K562 (cell line): ENCODE data around the gene KIF26B. TPM values are rescaled to one million over a fixed set of nuclear protein-coding genes. Genes with fewer than 3 reads are reported as not detected.

Experiments
- ATAC-seq: fragments of 200-7000 bp; cut with Tn5 transposase; 3 replicates; pipeline ENCODE4 v1.9.1; 2020; ENCODE audit warnings: moderate library complexity
- BruUV-seq: library from RNA; stranded (reverse); fragments of 400-500 nt; replicated peaks from 2 replicates; lab custom pipeline; 2021; lab: Mats Ljungman, UMichigan
- CTCF ChIA-PET: fragments of 300-600 bp; formaldehyde crosslinking; extraction: SDS; loops from one replicate; lab custom pipeline; 2021; ENCODE audit warnings: low intra/inter-chr PET ratio; lab: Yijun Ruan, JAX
- POLR2A ChIA-PET: fragments of 300-600, 350-650 bp; sonication (Branson Sonifier 250); formaldehyde crosslinking; extraction: SDS; loops from one replicate; lab custom pipeline; 2021; ENCODE audit warnings: antibody characterized with exemption, inconsistent platforms; lab: Yijun Ruan, JAX
- DNase-seq, 4 experiments: peaks; one replicate each; pipeline versions ENCODE4 v3.0.0 to v3.0.0-alpha.2; 2011 to 2018; ENCODE audit warnings: low spot score in 3 of 4, mixed read lengths in 3 of 4; ENCODE audit errors: extremely low read depth in 1 of 4
- FAIRE-seq: peaks from 2 replicates; lab custom pipeline; 2011; peaks lifted over from hg19 to GRCh38; lab: Jason Lieb, UNC
- H2AFZ ChIP-seq: 2 replicates; pipeline ENCODE4 v1.6.0; 2011; ENCODE audit warnings: low read depth, low read length, control low read depth, inconsistent platforms
- H3K27ac ChIP-seq: fragments of 200-600 bp; 3 replicates; pipeline ENCODE4 v1.8.0; 2011; ENCODE audit warnings: low read depth, mild to moderate bottlenecking, control low read depth, inconsistent platforms, low read length, moderate library complexity, mixed read lengths; ENCODE audit errors: extremely low read depth
- H3K27me3 ChIP-seq, 2 experiments: fragments of 300-600 bp in 1 of 2; 2 replicates in 1 of 2; 3 replicates in 1 of 2; pipeline versions ENCODE4 v1.6.0 to v1.8.0; 2011; ENCODE audit warnings: inconsistent platforms in 2 of 2, low read length in 2 of 2, mild to moderate bottlenecking in 1 of 2, mixed read lengths in 1 of 2, moderate library complexity in 1 of 2; ENCODE audit not compliant: control insufficient read depth in 2 of 2, insufficient read depth in 2 of 2
- H3K36me3 ChIP-seq: fragments of 300-600 bp; 3 replicates; pipeline ENCODE4 v1.8.0; 2011; ENCODE audit warnings: mild to moderate bottlenecking, low read length, inconsistent platforms; ENCODE audit not compliant: control insufficient read depth, insufficient read depth
- H3K4me1 ChIP-seq, 2 experiments: fragments of 200-600 bp in 1 of 2; replicated peaks in 1 of 2; 2 replicates in 1 of 2; 3 replicates in 1 of 2; pipeline versions ENCODE4 v1.5.1 to v1.8.0; 2011; ENCODE audit warnings: inconsistent platforms in 2 of 2, low read length in 2 of 2, mild to moderate bottlenecking in 1 of 2, mixed read lengths in 1 of 2, moderate library complexity in 1 of 2; ENCODE audit not compliant: control insufficient read depth in 2 of 2, insufficient read depth in 2 of 2
- H3K4me2 ChIP-seq: 2 replicates; pipeline ENCODE4 v1.6.1; 2011; ENCODE audit warnings: low read length, control low read depth, inconsistent platforms, mixed read lengths; ENCODE audit not compliant: insufficient read depth
- H3K4me3 ChIP-seq: fragments of 200-600 bp; sonication (generic), shearing (Covaris generic); 2 replicates; pipeline ENCODE4 v1.5.1; 2016; ENCODE audit warnings: control low read depth, inconsistent platforms
- H3K79me2 ChIP-seq: fragments of 200-600 bp; 3 replicates; pipeline ENCODE4 v1.8.0; 2011; ENCODE audit warnings: low read length, inconsistent platforms; ENCODE audit not compliant: control insufficient read depth, insufficient read depth
- H3K9ac ChIP-seq, 2 experiments: 2 replicates each; pipeline versions ENCODE4 v1.6.0 to v1.6.1; 2011; ENCODE audit warnings: low read depth in 2 of 2, low read length in 2 of 2, control low read depth in 1 of 2, inconsistent platforms in 1 of 2, mild to moderate bottlenecking in 1 of 2, mixed read lengths in 1 of 2; ENCODE audit not compliant: insufficient read depth in 1 of 2
- H3K9me1 ChIP-seq: one replicate; pipeline ENCODE4 v1.6.0; 2011; ENCODE audit warnings: inconsistent platforms, mild to moderate bottlenecking, low read length, moderate library complexity; ENCODE audit not compliant: control insufficient read depth, insufficient read depth
- H3K9me3 ChIP-seq: replicated peaks from 2 replicates; pipeline ENCODE4 v1.5.1; 2011; ENCODE audit warnings: low read depth, low read length, inconsistent platforms; ENCODE audit not compliant: control insufficient read depth, insufficient read depth
- H4K20me1 ChIP-seq: replicated peaks from 2 replicates; pipeline ENCODE4 v1.6.1; 2011; ENCODE audit warnings: low read length, inconsistent platforms, mixed read lengths; ENCODE audit not compliant: control insufficient read depth, insufficient read depth
- ATF4 ChIP-seq: fragments of 450-650 bp; formaldehyde crosslinking; IDR thresholded peaks from 2 replicates; pipeline ENCODE4 v1.4.0; 2022; ENCODE audit warnings: mild to moderate bottlenecking, moderate library complexity
- BCLAF1 ChIP-seq, 2 experiments: fragments of 450-650 bp in 1 of 2; IDR thresholded peaks; 2 replicates each; pipeline ENCODE4 v1.6.1; 2011 to 2017; ENCODE audit warnings: low read depth in 2 of 2, antibody characterized with exemption in 1 of 2, borderline replicate concordance in 1 of 2, low read length in 1 of 2, mild to moderate bottlenecking in 1 of 2, mixed read lengths in 1 of 2; ENCODE audit not compliant: control insufficient read depth in 1 of 2
- BRF1 ChIP-seq: IDR thresholded peaks from 3 replicates; pipeline ENCODE4 v1.6.1; 2011; ENCODE audit warnings: borderline replicate concordance, mild to moderate bottlenecking; ENCODE audit not compliant: insufficient read length; ENCODE audit errors: extremely low read depth
- CGGBP1 ChIP-seq: fragments of 250-450 bp; sonication (Bioruptor Pico); IDR thresholded peaks from 2 replicates; pipeline ENCODE4 v1.9.0; 2021; ENCODE audit warnings: mild to moderate bottlenecking
- CREB1 ChIP-seq, 2 experiments: sonication (generic) in 1 of 2; formaldehyde crosslinking in 1 of 2; IDR thresholded peaks; 2 replicates each; pipeline versions ENCODE4 v1.6.1 to v1.8.0; 2012 to 2022; ENCODE audit warnings: inconsistent platforms in 1 of 2, mild to moderate bottlenecking in 1 of 2, missing genetic modification reagents in 1 of 2, moderate library complexity in 1 of 2
- FOXA1 ChIP-seq: fragments of 450-650 bp; IDR thresholded peaks from 2 replicates; pipeline ENCODE4 v1.6.1; 2016; ENCODE audit warnings: mild to moderate bottlenecking, borderline replicate concordance
- HSF4 ChIP-seq: fragments of 250-450 bp; sonication (Bioruptor Pico); IDR thresholded peaks from 2 replicates; pipeline ENCODE4 v2.1.2; 2022; ENCODE audit warnings: mild to moderate bottlenecking, moderate library complexity, borderline replicate concordance
- JUNB ChIP-seq: fragments of 450-650 bp; formaldehyde crosslinking; conservative IDR thresholded peaks from 2 replicates; pipeline ENCODE4 v1.4.0; 2020; ENCODE audit warnings: mild to moderate bottlenecking
- KLF16 ChIP-seq: IDR thresholded peaks from 2 replicates; pipeline ENCODE4 v1.6.1; 2016; ENCODE audit warnings: antibody characterized with exemption
- MBD2 ChIP-seq: sonication (generic); IDR thresholded peaks from 2 replicates; pipeline ENCODE4 v1.6.1; 2016; ENCODE audit warnings: low read depth, borderline replicate concordance
- PRPF4 ChIP-seq: fragments of 200-400 bp; formaldehyde crosslinking; IDR thresholded peaks from one replicate; pipeline ENCODE4 v1.6.1; 2017; ENCODE audit warnings: low read length, low read depth, mild to moderate bottlenecking; ENCODE audit not compliant: insufficient read depth, poor library complexity, severe bottlenecking
- RAD21 ChIP-seq, 2 experiments: fragments of 250-450 bp in 1 of 2; fragments of 450-650 bp in 1 of 2; sonication (Bioruptor Pico) in 1 of 2; formaldehyde crosslinking in 1 of 2; IDR thresholded peaks in 1 of 2; conservative IDR thresholded peaks in 1 of 2; 2 replicates each; pipeline versions ENCODE4 v1.4.0 to v1.8.0; 2020 to 2022; ENCODE audit warnings: mild to moderate bottlenecking in 2 of 2, moderate library complexity in 1 of 2
- TCF7L2 ChIP-seq: fragments of 150-350 bp; IDR thresholded peaks from 2 replicates; pipeline ENCODE4 v1.6.1; 2016; ENCODE audit warnings: low read depth, mild to moderate bottlenecking, low read length, moderate library complexity
- ZNF384 ChIP-seq: IDR thresholded peaks from 2 replicates; pipeline ENCODE4 v1.6.1; 2012; ENCODE audit warnings: low read depth, low read length, improper control_type of control experiment
- WGBS: fragments of 100-300 bp; shearing (Covaris generic); methylation state at CpG from one replicate; pipeline ENCODE4 v1.1.6; 2016; ENCODE audit warnings: low coverage, mixed read lengths; ENCODE audit not compliant: insufficient coverage; ENCODE audit errors: missing lambda C conversion rate; 5-methylcytosine and 5-hydroxymethylcytosine counted together
- in situ Hi-C: fragments of 300-500 bp; cut with MboI; formaldehyde crosslinking; loops from 4 replicates; pipeline ENCODE4 v1.15.0; 2018; ENCODE audit warnings: inconsistent platforms, mixed read lengths
- intact Hi-C: fragments of 100-400 bp; cut with micrococcal nuclease; formaldehyde crosslinking; loops from 2 replicates; pipeline ENCODE4 v1.14.2; 2022
- polyA plus RNA-seq, 8 experiments: library from polyadenylated mRNA; depleted of rRNA in 4 of 8; stranded (reverse) in 5 of 8; unstranded in 3 of 8; fragments of >200 nt; fragmentation: Nextera tagmentation in 2 of 8; fragmentation: Illumina TruSeq in 1 of 8; extraction: Ambion mirVana in 2 of 8; extraction: Trizol in 1 of 8; gene quantifications; 2 replicates each; pipeline versions ENCODE4 v1.2.1 to v1.2.3, GENCODE V29; 2011 to 2014; ENCODE audit warnings: inconsistent platforms in 1 of 8, missing spikeins in 1 of 8
- total RNA-seq, 7 experiments: library from RNA; depleted of rRNA in 6 of 7; stranded (reverse); fragments of >200 nt in 6 of 7; fragmentation: Illumina TruSeq in 2 of 7; extraction: Trizol in 2 of 7; gene quantifications; 2 replicates each; pipeline versions ENCODE4 v1.2.1 to v1.2.3, GENCODE V29; 2011 to 2021; ENCODE audit warnings: low replicate concordance in 1 of 7

Gene KIF26B
- total and polyA plus RNA-seq, 9 of the 15 experiments (the other 6 are each of a cell fraction or from before 2014, with no cell fraction given), result 0.02 to 0.08 (median 0.03) TPM; not detected in 6

- H3K27me3 ChIP-seq, result peaks cover 32 to 37% of the 10 kb centered on the region in 2 experiments
- no peak overlapping the region for H3K9ac ChIP-seq
- no peaks in the 10 kb centered on the region for H3K9me1 ChIP-seq
- no peaks in the 10 kb centered on the region for H3K36me3 ChIP-seq
- CTCF ChIA-PET, result no interaction called here
- no TSS peak for BruUV-seq
- no peak overlapping the region for H3K4me2 ChIP-seq
- 2% methylated on average over 4 of the region's 4 CpGs for WGBS
- ATAC-seq, result peak; percentile 64
- TF ChIP-seq RAD21 (CRISPR knock-in tag; conservative IDR thresholded peaks at IDR 0.05 in 1 of 2, IDR thresholded peaks at IDR 0.05 in 1 of 2), result no peak
- TF ChIP-seq KLF16, result no peak
- TF ChIP-seq HSF4 (CRISPR knock-in tag), result no peak
- TF ChIP-seq BRF1, result no peak
- TF ChIP-seq ZNF384, result no peak
- no peak for TF ChIP-seq MBD2
- TF ChIP-seq BCLAF1 (IDR thresholded peaks at IDR 0.05; ENCODE audit: borderline replicate concordance in 1 of 2, control insufficient read depth in 1 of 2, low read depth in 2 of 2, low read length in 1 of 2), result no peak
- TF ChIP-seq FOXA1, result no peak
- TF ChIP-seq PRPF4, result no peak
- TF ChIP-seq CGGBP1 (CRISPR knock-in tag), result no peak
- no peak for TF ChIP-seq JUNB (CRISPR knock-in tag)
- no peak for TF ChIP-seq CREB1 (IDR thresholded peaks at IDR 0.05)
- TF ChIP-seq CREB1 (CRISPR knock-in tag; IDR thresholded peaks at IDR 0.05), result no peak
- no peak for TF ChIP-seq TCF7L2
- TF ChIP-seq ATF4 (CRISPR knock-in tag), result no peak
- TF ChIP-seq, all 486 proteins: peak for 0
- POLR2A ChIA-PET, result no interaction called here
- Histone ChIP-seq H3K27ac (no peak overlapping the region), H3K4me3 (no peak overlapping the region), H3K4me1 (no peaks in the 10 kb centered on the region), H2AFZ (no peak overlapping the region), H3K9me3 (no peaks in the 10 kb centered on the region), H3K79me2 (no peaks in the 10 kb centered on the region), H4K20me1 (peaks cover 4% of the 10 kb centered on the region; the same call in 1 of the 2 replicates)
- DNase-seq (peak in 1 of 4 experiments; percentile 9), FAIRE-seq (peak; percentile 48)
- intact Hi-C loops, result no loop called here
- in situ Hi-C loops, result no loop called here
These were observed 130.4 kb downstream of the KIF26B start for GRCh38 chr1:245285168-245285567.
